PFSK-1 (cell line): ENCODE data around the gene DHRS9.

ENCODE experiments used
- POLR2AphosphoS5 ChIP-seq: IDR thresholded peaks from 2 replicates; pipeline ENCODE4 v1.6.1; 2012; ENCODE audit warnings: low read depth, mild to moderate bottlenecking, control low read depth, low read length, moderate library complexity
- SIN3A ChIP-seq: IDR thresholded peaks from 2 replicates; pipeline ENCODE4 v1.6.1; 2012; ENCODE audit warnings: mild to moderate bottlenecking, low read length, moderate library complexity, borderline replicate concordance; ENCODE audit not compliant: insufficient read depth
- TAF1 ChIP-seq: IDR thresholded peaks from 2 replicates; pipeline ENCODE4 v1.6.1; 2012; ENCODE audit warnings: low read length, control low read depth, borderline replicate concordance; ENCODE audit not compliant: insufficient read depth

DNA sequence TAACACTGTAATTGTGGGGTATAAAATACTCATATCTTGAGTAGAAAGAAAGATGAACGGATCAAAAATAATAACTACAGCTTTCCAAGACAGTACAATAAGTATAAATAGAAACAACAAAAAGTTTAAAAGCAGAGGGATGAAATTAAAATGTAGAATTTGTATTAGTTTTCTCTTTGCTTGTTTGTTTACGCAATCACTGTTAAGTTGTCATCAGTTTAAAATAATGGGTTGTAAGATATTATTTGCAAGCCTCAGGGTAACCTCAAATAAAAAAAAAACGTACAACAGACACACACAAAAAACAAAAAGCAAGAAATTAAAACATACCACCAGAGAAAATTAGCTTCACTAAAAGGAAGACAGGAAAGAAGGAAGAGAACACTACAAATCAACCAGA, 20.2 kb upstream of the DHRS9 start:
- no peak for TF ChIP-seq TAF1
- TF ChIP-seq SIN3A: no peak
- TF ChIP-seq POLR2AphosphoS5: no peak
